Measurements from ENCODE around the gene RABGAP1L.
"Not testable (repeated sequence)": the region's sequence is repeated elsewhere in the genome, so short reads cannot be mapped to it uniquely, and the experiment has no call there.

The RABGAP1L gene

DNA sequence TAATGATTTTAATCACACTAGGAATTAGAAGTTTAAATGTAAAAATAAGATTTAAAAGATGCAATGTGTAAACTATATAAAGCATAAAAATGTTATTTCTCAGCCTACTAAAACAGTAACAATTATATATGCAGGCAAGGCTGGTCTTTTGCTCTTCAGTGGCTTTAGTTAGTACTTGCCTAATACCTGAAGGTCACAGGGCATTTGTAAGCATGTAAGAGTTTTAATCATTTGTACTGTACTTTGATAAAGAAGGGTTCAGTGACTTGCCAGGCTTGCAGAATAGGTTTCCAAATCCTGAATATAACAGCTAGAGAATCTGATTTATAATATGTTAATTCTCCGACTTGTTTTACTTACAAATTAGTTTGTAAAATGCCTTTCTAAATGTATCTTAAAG lies 545.0 kb downstream of the RABGAP1L start:
- Histone ChIP-seq H3K4me1 (no peaks in the 10 kb centered on the region), H3K79me2 (no peaks in the 10 kb centered on the region), H3K27ac (no peak overlapping the region), H3K4me3 (ENCODE audit: low read depth, low read length) (no peak overlapping the region), H3K9ac (no peak overlapping the region), H3K27me3 (ENCODE audit: control insufficient read depth, insufficient read depth, low read length) (no peaks in the 10 kb centered on the region), H2AFZ (no peak overlapping the region), H3K36me3 (ENCODE audit: control insufficient read depth, insufficient read depth, low read length) (no peaks in the 10 kb centered on the region), H3K9me3 (ENCODE audit: control insufficient read depth, low read length) (no peaks in the 10 kb centered on the region), H3K4me2 (ENCODE audit: low read length) (no peak overlapping the region)
- TF ChIP-seq, protein P1, sequence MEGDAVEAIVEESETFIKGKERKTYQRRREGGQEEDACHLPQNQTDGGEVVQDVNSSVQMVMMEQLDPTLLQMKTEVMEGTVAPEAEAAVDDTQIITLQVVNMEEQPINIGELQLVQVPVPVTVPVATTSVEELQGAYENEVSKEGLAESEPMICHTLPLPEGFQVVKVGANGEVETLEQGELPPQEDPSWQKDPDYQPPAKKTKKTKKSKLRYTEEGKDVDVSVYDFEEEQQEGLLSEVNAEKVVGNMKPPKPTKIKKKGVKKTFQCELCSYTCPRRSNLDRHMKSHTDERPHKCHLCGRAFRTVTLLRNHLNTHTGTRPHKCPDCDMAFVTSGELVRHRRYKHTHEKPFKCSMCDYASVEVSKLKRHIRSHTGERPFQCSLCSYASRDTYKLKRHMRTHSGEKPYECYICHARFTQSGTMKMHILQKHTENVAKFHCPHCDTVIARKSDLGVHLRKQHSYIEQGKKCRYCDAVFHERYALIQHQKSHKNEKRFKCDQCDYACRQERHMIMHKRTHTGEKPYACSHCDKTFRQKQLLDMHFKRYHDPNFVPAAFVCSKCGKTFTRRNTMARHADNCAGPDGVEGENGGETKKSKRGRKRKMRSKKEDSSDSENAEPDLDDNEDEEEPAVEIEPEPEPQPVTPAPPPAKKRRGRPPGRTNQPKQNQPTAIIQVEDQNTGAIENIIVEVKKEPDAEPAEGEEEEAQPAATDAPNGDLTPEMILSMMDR (IDR thresholded peaks at IDR 0.05): no peak

DNA sequence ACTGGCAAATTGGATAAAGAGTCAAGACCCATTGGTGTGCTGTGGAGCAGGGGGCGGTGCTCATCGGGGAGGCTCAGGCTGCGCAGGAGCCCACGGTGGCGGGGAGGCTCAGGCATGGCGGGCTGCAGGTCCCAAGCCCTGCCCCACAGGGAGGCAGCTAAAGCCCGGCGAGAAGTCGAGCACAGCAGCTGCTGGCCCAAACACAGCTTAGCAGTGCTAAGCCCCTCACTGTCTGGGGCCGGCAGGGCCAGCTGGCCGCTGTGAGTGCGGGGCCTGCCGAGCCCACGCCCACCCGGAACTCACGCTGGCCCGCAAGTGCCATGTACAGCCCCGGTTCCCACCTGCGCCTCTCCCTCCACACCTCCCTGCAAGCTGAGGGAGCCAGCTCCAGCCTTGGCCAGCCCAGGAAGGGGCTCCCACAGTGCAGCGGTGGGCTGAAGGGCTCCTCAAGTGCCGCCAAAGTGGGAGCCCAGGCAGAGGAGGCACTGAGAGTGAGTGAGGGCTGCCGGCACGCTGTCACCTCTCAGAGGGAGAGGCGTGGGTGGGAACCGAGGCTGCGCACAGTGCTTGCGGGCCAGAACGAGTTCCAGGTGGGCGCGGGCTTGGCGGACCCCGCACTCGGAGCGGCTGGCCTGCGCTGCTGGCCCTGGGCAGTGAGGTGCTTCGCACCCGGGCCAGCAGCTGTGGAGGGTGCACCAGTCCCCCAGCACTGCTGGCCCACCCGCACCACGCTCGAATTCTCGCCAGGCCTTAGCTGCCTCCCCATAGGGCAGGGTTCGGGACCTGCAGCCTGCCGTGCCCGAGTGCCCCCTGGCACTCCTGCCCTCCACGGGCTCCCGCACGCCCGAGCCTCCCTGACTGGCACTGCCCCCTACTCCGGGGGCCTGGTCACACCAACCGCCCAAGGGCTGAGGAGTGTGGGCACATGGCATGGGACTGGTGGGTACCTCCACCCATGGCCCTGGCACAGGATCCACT lies 551.8 kb downstream of the RABGAP1L start:
- H3K79me2 ChIP-seq: no peaks in the 10 kb centered on the region
- H3K27ac ChIP-seq: no peak overlapping the region
- H2AFZ ChIP-seq: no peak overlapping the region
- TF ChIP-seq, protein P1 (IDR thresholded peaks at IDR 0.05): no peak
- H3K27me3 ChIP-seq (ENCODE audit: control insufficient read depth, insufficient read depth, low read length): no peaks in the 10 kb centered on the region
- H3K9me3 ChIP-seq (ENCODE audit: control insufficient read depth, low read length): no peaks in the 10 kb centered on the region
- H3K4me1 ChIP-seq: no peaks in the 10 kb centered on the region
- H3K36me3 ChIP-seq (ENCODE audit: control insufficient read depth, insufficient read depth, low read length): no peaks in the 10 kb centered on the region
- H3K4me3 ChIP-seq (ENCODE audit: low read depth, low read length): no peak overlapping the region
- H3K9ac ChIP-seq: no peak overlapping the region
- no peak overlapping the region for H3K4me2 ChIP-seq (ENCODE audit: low read length)

DNA sequence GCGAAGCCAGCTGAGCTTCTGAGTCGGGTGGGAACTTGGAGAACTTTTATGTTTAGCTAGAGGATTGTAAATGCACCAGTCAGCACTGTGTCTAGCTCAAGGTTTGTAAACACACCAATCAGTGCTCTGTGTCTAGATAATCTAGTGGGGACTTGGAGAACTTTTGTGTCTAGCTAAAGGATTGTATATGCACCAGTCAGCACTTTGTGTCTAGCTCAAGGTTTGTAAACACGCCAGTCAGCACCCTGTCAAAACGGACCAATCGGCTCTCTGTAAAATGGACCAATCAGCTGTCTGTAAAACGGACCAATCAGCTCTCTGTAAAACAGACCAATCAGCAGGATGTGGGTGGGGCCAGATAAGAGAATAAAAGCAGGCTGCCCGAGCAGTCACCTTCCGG lies 552.5 kb downstream of the RABGAP1L start:
- not testable (repeated sequence) for H3K27ac ChIP-seq; H3K9me3 ChIP-seq (ENCODE audit: control insufficient read depth, low read length); H3K9ac ChIP-seq; H3K36me3 ChIP-seq (ENCODE audit: control insufficient read depth, insufficient read depth, low read length); H3K4me2 ChIP-seq (ENCODE audit: low read length); H3K79me2 ChIP-seq; H2AFZ ChIP-seq; H3K27me3 ChIP-seq (ENCODE audit: control insufficient read depth, insufficient read depth, low read length); H3K4me3 ChIP-seq (ENCODE audit: low read depth, low read length); H3K4me1 ChIP-seq

DNA sequence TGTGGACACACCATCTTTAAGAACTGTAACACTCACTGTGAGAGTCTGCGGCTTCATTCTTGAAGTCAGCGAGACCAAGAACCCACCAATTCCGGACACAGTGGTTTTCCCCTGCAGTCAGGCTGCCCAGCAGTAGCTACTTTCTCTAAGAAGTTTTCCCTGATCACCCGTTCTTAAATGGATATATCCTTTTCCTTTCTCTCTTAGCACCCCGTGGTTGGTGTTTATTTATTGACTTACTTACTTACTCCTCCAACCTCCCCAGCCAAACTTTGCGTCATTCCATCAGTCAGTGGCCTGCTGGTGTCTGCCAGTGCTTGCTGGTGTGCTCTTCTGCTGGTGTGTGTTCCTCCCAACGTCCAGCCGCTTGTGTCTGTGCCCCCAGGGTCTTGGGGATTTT lies 553.2 kb downstream of the RABGAP1L start:
- Histone ChIP-seq H3K36me3 (ENCODE audit: control insufficient read depth, insufficient read depth, low read length) (no peaks in the 10 kb centered on the region), H3K9me3 (ENCODE audit: control insufficient read depth, low read length) (no peaks in the 10 kb centered on the region), H3K4me2 (ENCODE audit: low read length) (no peak overlapping the region), H3K79me2 (no peaks in the 10 kb centered on the region), H3K9ac (no peak overlapping the region), H3K27ac (no peak overlapping the region), H2AFZ (no peak overlapping the region), H3K27me3 (ENCODE audit: control insufficient read depth, insufficient read depth, low read length) (no peaks in the 10 kb centered on the region), H3K4me3 (ENCODE audit: low read depth, low read length) (no peak overlapping the region), H3K4me1 (no peaks in the 10 kb centered on the region)
- TF ChIP-seq, protein P1 (IDR thresholded peaks at IDR 0.05): no peak

DNA sequence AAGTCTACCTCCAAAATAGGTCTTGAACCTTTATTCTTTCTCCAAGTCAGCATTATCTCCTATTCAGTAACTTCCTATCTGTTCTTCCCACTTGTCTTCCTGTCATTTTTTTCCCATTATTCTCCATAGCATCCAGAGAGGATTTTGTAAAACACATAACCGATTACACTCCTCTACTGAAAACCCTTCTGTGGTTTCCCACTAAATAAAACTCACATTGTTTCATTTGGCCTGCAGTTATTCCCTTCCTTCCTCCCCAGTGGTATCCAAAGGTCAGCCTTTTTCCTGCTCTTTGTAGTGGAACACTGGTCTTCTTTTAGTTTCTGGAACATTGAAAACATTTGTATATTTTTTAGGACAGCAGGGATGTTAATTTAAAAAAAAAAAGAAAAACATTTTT lies 554.5 kb downstream of the RABGAP1L start:
- no peaks in the 10 kb centered on the region for H3K27me3 ChIP-seq (ENCODE audit: control insufficient read depth, insufficient read depth, low read length)
- no peaks in the 10 kb centered on the region for H3K4me1 ChIP-seq
- H3K27ac ChIP-seq: peak overlapping the region; percentile 39
- no peak overlapping the region for H3K4me2 ChIP-seq (ENCODE audit: low read length)
- H3K9ac ChIP-seq: no peak overlapping the region
- H3K9me3 ChIP-seq (ENCODE audit: control insufficient read depth, low read length): no peaks in the 10 kb centered on the region
- TF ChIP-seq, protein P1 (IDR thresholded peaks at IDR 0.05): no peak
- H3K36me3 ChIP-seq (ENCODE audit: control insufficient read depth, insufficient read depth, low read length): no peaks in the 10 kb centered on the region
- H2AFZ ChIP-seq: no peak overlapping the region
- H3K79me2 ChIP-seq: no peaks in the 10 kb centered on the region
- no peak overlapping the region for H3K4me3 ChIP-seq (ENCODE audit: low read depth, low read length)
